Lower leg skin (tissue), 3 donors: ENCODE data around the gene DDX6.

ENCODE experiments used
- POLR2A ChIP-seq, 2 donors: fragments of 450-650 bp; IDR thresholded peaks; one replicate each; pipeline ENCODE4 v1.6.1; 2016 to 2017; ENCODE audit warnings: antibody characterized with exemption in 2 of 2, mild to moderate bottlenecking in 1 of 2, moderate library complexity in 1 of 2
- TF ChIP-seq, protein P1 (sequence below), 3 donors: fragments of 450-650 bp; IDR thresholded peaks; one replicate each; pipeline ENCODE4 v1.5.1; 2016; ENCODE audit warnings: antibody characterized with exemption in 3 of 3, mild to moderate bottlenecking in 3 of 3, moderate library complexity in 2 of 3

DNA sequence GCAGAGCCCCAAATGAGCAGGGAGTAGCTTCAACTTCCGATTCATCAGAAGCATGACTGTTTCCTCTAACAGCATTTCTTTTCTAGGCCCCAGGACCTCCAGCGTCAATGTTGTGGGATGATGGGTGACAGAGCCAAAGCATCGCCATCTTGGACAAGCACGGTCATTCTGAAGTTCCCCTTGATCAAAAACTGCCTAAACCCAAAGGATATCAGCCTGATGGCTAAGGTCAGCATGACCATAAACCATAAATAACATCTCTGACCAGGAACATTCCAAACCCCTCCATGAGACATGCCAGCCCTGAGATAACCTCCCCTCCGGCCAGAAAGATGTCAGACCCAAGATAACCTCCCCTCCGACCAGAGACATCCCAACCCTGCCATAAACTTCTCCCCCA lies 82.7 kb downstream of the DDX6 start:
- TF ChIP-seq, protein P1, sequence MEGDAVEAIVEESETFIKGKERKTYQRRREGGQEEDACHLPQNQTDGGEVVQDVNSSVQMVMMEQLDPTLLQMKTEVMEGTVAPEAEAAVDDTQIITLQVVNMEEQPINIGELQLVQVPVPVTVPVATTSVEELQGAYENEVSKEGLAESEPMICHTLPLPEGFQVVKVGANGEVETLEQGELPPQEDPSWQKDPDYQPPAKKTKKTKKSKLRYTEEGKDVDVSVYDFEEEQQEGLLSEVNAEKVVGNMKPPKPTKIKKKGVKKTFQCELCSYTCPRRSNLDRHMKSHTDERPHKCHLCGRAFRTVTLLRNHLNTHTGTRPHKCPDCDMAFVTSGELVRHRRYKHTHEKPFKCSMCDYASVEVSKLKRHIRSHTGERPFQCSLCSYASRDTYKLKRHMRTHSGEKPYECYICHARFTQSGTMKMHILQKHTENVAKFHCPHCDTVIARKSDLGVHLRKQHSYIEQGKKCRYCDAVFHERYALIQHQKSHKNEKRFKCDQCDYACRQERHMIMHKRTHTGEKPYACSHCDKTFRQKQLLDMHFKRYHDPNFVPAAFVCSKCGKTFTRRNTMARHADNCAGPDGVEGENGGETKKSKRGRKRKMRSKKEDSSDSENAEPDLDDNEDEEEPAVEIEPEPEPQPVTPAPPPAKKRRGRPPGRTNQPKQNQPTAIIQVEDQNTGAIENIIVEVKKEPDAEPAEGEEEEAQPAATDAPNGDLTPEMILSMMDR (IDR thresholded peaks at IDR 0.05) = no peak
- no peak for TF ChIP-seq POLR2A (IDR thresholded peaks at IDR 0.05)
